HCT116 (cell line): Measurements from ENCODE around the gene CHCHD3. TPM values are rescaled to one million over a fixed set of nuclear protein-coding genes. Genes with fewer than 3 reads are reported as not detected.

Source experiments
- ATAC-seq: fragments of 200-7000 bp; cut with Tn5 transposase; 2 replicates; pipeline ENCODE4 v1.9.1; 2020; ENCODE audit warnings: mild to moderate bottlenecking, moderate library complexity
- BruUV-seq: library from RNA; stranded (reverse); fragments of 400-500 nt; replicated peaks from 2 replicates; lab custom pipeline; 2021; lab: Mats Ljungman, UMichigan
- CTCF ChIA-PET: fragments of 300-600 bp; sonication (Branson Sonifier 250); formaldehyde crosslinking; loops from one replicate; lab custom pipeline; 2021; ENCODE audit warnings: antibody characterized with exemption; lab: Charles Lee
- POLR2A ChIA-PET: fragments of 300-600, 350-600 bp; sonication (Branson Sonifier 250); formaldehyde crosslinking; loops from one replicate; lab custom pipeline; 2021; ENCODE audit warnings: antibody characterized with exemption; lab: Charles Lee
- RAD21 ChIA-PET, 2 experiments: fragments of 300-600 bp; sonication (Branson Sonifier 250); formaldehyde crosslinking; loops; one replicate each; lab custom pipeline; 2023; ENCODE audit warnings: low total read pairs in 2 of 2; ENCODE audit not compliant: uncharacterized antibody in 2 of 2, unreplicated experiment in 2 of 2, low non-redundant PET in 1 of 2; lab: Charles Lee
- DNase-seq: peaks from one replicate; pipeline ENCODE4 v3.0.0-alpha.2; 2010; ENCODE audit warnings: low read depth, low spot score
- H2AFZ ChIP-seq: fragments of 200-600 bp; shearing (Covaris generic), sonication (generic); 2 replicates; pipeline ENCODE4 v1.6.1; 2017; ENCODE audit warnings: low read depth, mixed run types, mixed read lengths, antibody characterized with exemption, low read length; ENCODE audit not compliant: poor library complexity, severe bottlenecking
- H3K27ac ChIP-seq: 2 replicates; pipeline ENCODE4 v1.5.1; 2012; ENCODE audit warnings: low read depth, low read length
- H3K27me3 ChIP-seq: fragments of 200-600 bp; sonication (generic); 2 replicates; pipeline ENCODE4 v1.6.1; 2016; ENCODE audit warnings: mixed run types, low read length, mixed read lengths; ENCODE audit not compliant: insufficient read depth
- H3K36me3 ChIP-seq, 2 experiments: fragments of 200-500 bp in 1 of 2; fragments of 200-600 bp in 1 of 2; sonication (Bioruptor generic) in 1 of 2; sonication (generic) in 1 of 2; 2 replicates each; pipeline versions ENCODE4 v1.5.1 to v1.6.1; 2014 to 2016; ENCODE audit warnings: low read length in 2 of 2, inconsistent platforms in 1 of 2, mixed read lengths in 1 of 2, mixed run types in 1 of 2; ENCODE audit not compliant: insufficient read depth in 2 of 2, control insufficient read depth in 1 of 2
- H3K4me1 ChIP-seq, 2 experiments: fragments of 200-600 bp in 1 of 2; sonication (generic) in 1 of 2; 2 replicates each; pipeline versions ENCODE4 v1.5.1 to v1.6.1; 2012 to 2017; ENCODE audit warnings: low read length in 2 of 2, inconsistent platforms in 1 of 2, mild to moderate bottlenecking in 1 of 2, mixed read lengths in 1 of 2, mixed run types in 1 of 2, moderate library complexity in 1 of 2; ENCODE audit not compliant: insufficient read depth in 2 of 2, control insufficient read depth in 1 of 2
- H3K4me2 ChIP-seq: fragments of 200-600 bp; sonication (generic); 2 replicates; pipeline ENCODE4 v1.6.1; 2017; ENCODE audit warnings: mixed run types, low read length, mixed read lengths
- H3K4me3 ChIP-seq, 2 experiments: fragments of 200-600 bp in 1 of 2; sonication (generic) in 1 of 2; replicated peaks in 1 of 2; 2 replicates each; pipeline ENCODE4 v1.5.1; 2011 to 2016; ENCODE audit warnings: low read length in 2 of 2, control low read depth in 1 of 2, low read depth in 1 of 2, mild to moderate bottlenecking in 1 of 2, mixed read lengths in 1 of 2, mixed run types in 1 of 2
- H3K79me2 ChIP-seq: fragments of 200-600 bp; sonication (generic); 2 replicates; pipeline ENCODE4 v1.6.1; 2017; ENCODE audit warnings: mild to moderate bottlenecking, mixed run types, low read length, moderate library complexity, mixed read lengths; ENCODE audit not compliant: insufficient read depth
- H3K9ac ChIP-seq: fragments of 200-600 bp; sonication (generic); 2 replicates; pipeline ENCODE4 v1.6.1; 2016; ENCODE audit warnings: low read length, mixed read lengths
- H3K9me2 ChIP-seq: fragments of 200-600 bp; sonication (generic), shearing (Covaris generic); 2 replicates; pipeline ENCODE4 v1.6.1; 2017; ENCODE audit warnings: mixed run types, mild to moderate bottlenecking, moderate library complexity; ENCODE audit not compliant: insufficient read depth
- H3K9me3 ChIP-seq, 2 experiments: fragments of 200-500 bp in 1 of 2; fragments of 200-600 bp in 1 of 2; sonication (Bioruptor generic) in 1 of 2; sonication (generic) in 1 of 2; 2 replicates each; pipeline ENCODE4 v1.6.1; 2014 to 2017; ENCODE audit warnings: low read length in 2 of 2, mixed read lengths in 2 of 2, inconsistent platforms in 1 of 2, low read depth in 1 of 2, mild to moderate bottlenecking in 1 of 2, mixed run types in 1 of 2, moderate library complexity in 1 of 2; ENCODE audit not compliant: control insufficient read depth in 1 of 2, insufficient read depth in 1 of 2
- H4K20me1 ChIP-seq: fragments of 200-600 bp; sonication (generic), shearing (Covaris generic); 2 replicates; pipeline ENCODE4 v1.6.1; 2017; ENCODE audit warnings: mixed run types, mild to moderate bottlenecking, moderate library complexity; ENCODE audit not compliant: insufficient read depth
- ATF3 ChIP-seq: IDR thresholded peaks from 2 replicates; pipeline ENCODE4 v1.6.1; 2012
- CBX3 ChIP-seq: IDR thresholded peaks from 2 replicates; pipeline ENCODE4 v1.6.1; 2012; ENCODE audit warnings: low read depth
- CTCF ChIP-seq, 3 experiments: fragments of 200-600 bp in 1 of 3; sonication (generic) in 1 of 3; IDR thresholded peaks in 2 of 3; conservative IDR thresholded peaks in 1 of 3; 2 replicates each; pipeline ENCODE4 v1.5.1; 2012 to 2017; ENCODE audit warnings: low read depth in 2 of 3, low read length in 2 of 3, antibody characterized with exemption in 1 of 3, borderline replicate concordance in 1 of 3, control low read depth in 1 of 3, mild to moderate bottlenecking in 1 of 3, mixed read lengths in 1 of 3, mixed run types in 1 of 3, moderate library complexity in 1 of 3; ENCODE audit not compliant: insufficient read depth in 1 of 3
- EGR1 ChIP-seq: IDR thresholded peaks from 2 replicates; pipeline ENCODE4 v1.6.1; 2012; ENCODE audit warnings: low read depth
- ELF1 ChIP-seq: IDR thresholded peaks from 2 replicates; pipeline ENCODE4 v1.6.1; 2012; ENCODE audit warnings: low read depth, borderline replicate concordance
- EZH2 ChIP-seq: fragments of 200-600 bp; sonication (generic); IDR thresholded peaks from 2 replicates; pipeline ENCODE4 v1.6.1; 2017; ENCODE audit warnings: antibody characterized with exemption, mixed run types
- EZH2phosphoT487 ChIP-seq: fragments of 200-600 bp; IDR thresholded peaks from 2 replicates; pipeline ENCODE4 v1.6.1; 2018; ENCODE audit warnings: antibody characterized with exemption, borderline replicate concordance
- FOSL1 ChIP-seq: IDR thresholded peaks from 2 replicates; pipeline ENCODE4 v1.6.1; 2012; ENCODE audit warnings: low read depth
- JUND ChIP-seq: IDR thresholded peaks from 2 replicates; pipeline ENCODE4 v1.6.1; 2012
- MAX ChIP-seq: IDR thresholded peaks from 2 replicates; pipeline ENCODE4 v1.6.1; 2012
- POLR2A ChIP-seq: IDR thresholded peaks from 2 replicates; pipeline ENCODE4 v1.7.0; 2011; ENCODE audit warnings: borderline replicate concordance; ENCODE audit not compliant: insufficient read depth, insufficient read length; ENCODE audit errors: extremely low read depth
- POLR2AphosphoS5 ChIP-seq: IDR thresholded peaks from 2 replicates; pipeline ENCODE4 v1.6.1; 2011; ENCODE audit warnings: mild to moderate bottlenecking, low read depth, low read length, moderate library complexity
- REST ChIP-seq: IDR thresholded peaks from 2 replicates; pipeline ENCODE4 v1.6.1; 2012; ENCODE audit warnings: low read depth
- TCF7L2 ChIP-seq: IDR thresholded peaks from 2 replicates; pipeline ENCODE4 v1.7.0; 2011; ENCODE audit warnings: borderline replicate concordance, inconsistent platforms; ENCODE audit not compliant: insufficient read depth, insufficient read length; ENCODE audit errors: extremely low read depth
- YY1 ChIP-seq: IDR thresholded peaks from 2 replicates; pipeline ENCODE4 v1.6.1; 2011; ENCODE audit warnings: low read length, low read depth, moderate library complexity, mild to moderate bottlenecking; ENCODE audit not compliant: insufficient replicate concordance; ENCODE audit errors: extremely low read depth
- ZBTB33 ChIP-seq: IDR thresholded peaks from 2 replicates; pipeline ENCODE4 v1.6.1; 2011; ENCODE audit warnings: mild to moderate bottlenecking, low read length, moderate library complexity; ENCODE audit not compliant: insufficient replicate concordance; ENCODE audit errors: extremely low read depth
- ZFX ChIP-seq: fragments of 450-650 bp; IDR thresholded peaks from 2 replicates; pipeline ENCODE4 v1.6.1; 2017
- ZNF274 ChIP-seq: fragments of 200-500 bp; sonication (Bioruptor generic); IDR thresholded peaks from 2 replicates; pipeline ENCODE4 v1.6.1; 2014; ENCODE audit warnings: mild to moderate bottlenecking, low read depth, low read length, inconsistent platforms
- intact Hi-C: fragments of 100-400 bp; cut with micrococcal nuclease; formaldehyde crosslinking; loops from 2 replicates; pipeline ENCODE4 v1.10.0; 2022
- total RNA-seq: library from RNA; stranded (reverse); gene quantifications from one replicate; pipeline ENCODE4 v1.2.1, GENCODE V29; 2021; ENCODE audit not compliant: unreplicated experiment

Gene CHCHD3
- total RNA-seq, 1 experiment from 2014 or later = 73.5 TPM

GRCh38 chr7:132940084-132940483 lies 141.8 kb downstream of the CHCHD3 start:
- Histone ChIP-seq H4K20me1 (peaks cover 8% of the 10 kb centered on the region; the same call in 1 of the 2 replicates), H3K4me2 (no peak overlapping the region), H3K4me3 (no peak overlapping the region), H3K4me1 (no peaks in the 10 kb centered on the region), H2AFZ (no peak overlapping the region), H3K79me2 (peaks cover 3% of the 10 kb centered on the region; the same call in 1 of the 2 replicates), H3K27ac (no peak overlapping the region), H3K27me3 (no peaks in the 10 kb centered on the region), H3K9ac (no peak overlapping the region), H3K9me2 (no peaks in the 10 kb centered on the region), H3K9me3 (no peaks in the 10 kb centered on the region), H3K36me3 (no peaks in the 10 kb centered on the region)
- intact Hi-C loops = no loop called here
- DNase-seq = no peak
- ChIA-PET CTCF (no interaction called here), RAD21 (no interaction called here), POLR2A (no interaction called here)
- no peak for ATAC-seq
- no peak for TF ChIP-seq ZNF274
- no peak for TF ChIP-seq TCF7L2
- no peak for TF ChIP-seq MAX
- no peak for TF ChIP-seq CTCF (IDR thresholded peaks at IDR 0.05 in 2 of 3, conservative IDR thresholded peaks at IDR 0.05 in 1 of 3; ENCODE audit: borderline replicate concordance in 1 of 3, insufficient read depth in 1 of 3, low read depth in 2 of 3, low read length in 2 of 3)
- no peak for TF ChIP-seq JUND
- TF ChIP-seq POLR2A = no peak
- no peak for TF ChIP-seq ZBTB33
- TF ChIP-seq EZH2phosphoT487 = no peak
- TF ChIP-seq YY1 = no peak
- no peak for TF ChIP-seq POLR2AphosphoS5
- no peak for TF ChIP-seq ATF3
- no peak for TF ChIP-seq FOSL1
- no peak for TF ChIP-seq ELF1
- TF ChIP-seq REST = no peak
- TF ChIP-seq ZFX = no peak
- TF ChIP-seq EZH2 = no peak
- TF ChIP-seq EGR1 = no peak
- TF ChIP-seq CBX3 = no peak
- no TSS peak for BruUV-seq
